Stimulated activated CD8-positive, alpha-beta memory T cell treated with anti-CD3 and anti-CD28 coated beads, Interleukin-2, amount 100 ng/mL, for 48 hours (primary cell): Measurements from ENCODE around the gene ERP27.

Source experiments
- DNase-seq, 2 donors: peaks; one replicate each; pipeline ENCODE4 v3.0.0-alpha.2; 2020; ENCODE audit warnings: low read depth in 2 of 2

ERP27 gene

GRCh38 chr12:14903386-14904098 is 34.8 kb downstream of the ERP27 start:
- DNase-seq, result no peak

GRCh38 chr12:14902465-14902864 is 35.9 kb downstream of the ERP27 start:
- DNase-seq, result no peak

- no peak for DNase-seq
Observed at GRCh38 chr12:14901228-14901562, 37.1 kb downstream of the ERP27 start.

GRCh38 chr12:14900521-14901227 is 37.7 kb downstream of the ERP27 start:
- DNase-seq, result no peak

- no peak for DNase-seq
Observed at GRCh38 chr12:14896521-14897169, 41.7 kb downstream of the ERP27 start.

- DNase-seq, result no peak
Observed at GRCh38 chr12:14893506-14894250, 44.7 kb downstream of the ERP27 start.

GRCh38 chr12:14892726-14893505 is 45.4 kb downstream of the ERP27 start:
- no peak for DNase-seq

- DNase-seq, result no peak
Observed at GRCh38 chr12:14890701-14891100, 47.6 kb downstream of the ERP27 start.

GRCh38 chr12:14886271-14886670 is 52.1 kb downstream of the ERP27 start:
- no peak for DNase-seq

- no peak for DNase-seq
Observed at GRCh38 chr12:14885718-14886221, 52.6 kb downstream of the ERP27 start, which contains the start of gene MGP. Gene MGP (minus strand): TSS chr12:14885854. CDS start chr12:14885791, 63 bp downstream.

GRCh38 chr12:14884458-14884878 is 53.9 kb downstream of the ERP27 start:
- peak; percentile 51 to 53 for DNase-seq

- no peak for DNase-seq
Observed at GRCh38 chr12:14883686-14884085, 54.7 kb downstream of the ERP27 start.

GRCh38 chr12:14880890-14881453 is 57.4 kb downstream of the ERP27 start:
- DNase-seq, result no peak

- DNase-seq, result no peak
Observed at GRCh38 chr12:14879222-14879933, 59.0 kb downstream of the ERP27 start.

- no peak for DNase-seq
Observed at GRCh38 chr12:14878488-14878887, 59.8 kb downstream of the ERP27 start.

GRCh38 chr12:14876833-14877232 is 61.5 kb downstream of the ERP27 start:
- DNase-seq, result no peak

GRCh38 chr12:14874882-14875281 is 63.5 kb downstream of the ERP27 start:
- no peak for DNase-seq

GRCh38 chr12:14873440-14874185 is 64.7 kb downstream of the ERP27 start:
- no peak for DNase-seq

GRCh38 chr12:14871886-14872285 is 66.5 kb downstream of the ERP27 start:
- no peak for DNase-seq
